Occipital lobe (tissue), 2 donors: ENCODE results near the gene PREX1. TPM values are rescaled to one million over a fixed set of nuclear protein-coding genes. Genes with fewer than 3 reads are reported as not detected.
"Not testable (repeated sequence)": the region's sequence is repeated elsewhere in the genome, so short reads cannot be mapped to it uniquely, and the experiment has no call there.

ENCODE experiments used
- DNase-seq: peaks from one replicate; lab custom pipeline; 2025; lab: John Stamatoyannopoulos, UW
- total RNA-seq: library from RNA; depleted of rRNA; stranded (reverse); fragments of >200 nt; gene quantifications from one replicate; pipeline ENCODE4 v1.2.3, GENCODE V29; 2014

The PREX1 gene
- total RNA-seq, 1 donor from 2014 or later: 21.1 TPM

GRCh38 chr20:48608756-48609155 is 219.0 kb downstream of the PREX1 start:
- DNase-seq: no peak

GRCh38 chr20:48607544-48607865 is 220.3 kb downstream of the PREX1 start:
- DNase-seq: no peak

- no peak for DNase-seq
Observed at GRCh38 chr20:48606841-48607543, 220.8 kb downstream of the PREX1 start.

- no peak for DNase-seq
Observed at GRCh38 chr20:48606172-48606840, 221.5 kb downstream of the PREX1 start.

- DNase-seq: no peak
Observed at GRCh38 chr20:48605364-48606171, 222.2 kb downstream of the PREX1 start.

- no peak for DNase-seq
Observed at GRCh38 chr20:48604936-48605335, 222.9 kb downstream of the PREX1 start.

- DNase-seq: no peak
Observed at GRCh38 chr20:48604426-48604825, 223.4 kb downstream of the PREX1 start.

GRCh38 chr20:48603819-48604405 is 223.9 kb downstream of the PREX1 start:
- no peak for DNase-seq

GRCh38 chr20:48603116-48603818 is 224.5 kb downstream of the PREX1 start:
- DNase-seq: no peak

- DNase-seq: no peak
Observed at GRCh38 chr20:48601798-48602197, 226.0 kb downstream of the PREX1 start.

- DNase-seq: no peak
Observed at GRCh38 chr20:48600470-48600945, 227.3 kb downstream of the PREX1 start.

- no peak for DNase-seq
Observed at GRCh38 chr20:48599748-48600469, 227.9 kb downstream of the PREX1 start.

GRCh38 chr20:48599106-48599747 is 228.6 kb downstream of the PREX1 start:
- DNase-seq: no peak

- not testable (repeated sequence) for DNase-seq
Observed at GRCh38 chr20:48598303-48598941, 229.4 kb downstream of the PREX1 start.

- DNase-seq: no peak
Observed at GRCh38 chr20:48597521-48598302, 230.1 kb downstream of the PREX1 start.

- DNase-seq: no peak
Observed at GRCh38 chr20:48596334-48596898, 231.4 kb downstream of the PREX1 start.

- no peak for DNase-seq
Observed at GRCh38 chr20:48595495-48596333, 232.1 kb downstream of the PREX1 start.
